HPDE6-E6E7 (cell line): Measurements from ENCODE around the gene LRRC7.

ENCODE experiments used
- DNase-seq: peaks from one replicate; pipeline ENCODE4 v3.0.0; 2011; ENCODE audit warnings: missing footprints; ENCODE audit errors: extremely low spot score

The LRRC7 gene

GRCh38 chr1:70171512-70171911, 603.8 kb downstream of the LRRC7 start:
- DNase-seq: no peak
